Esophagus muscularis mucosa (tissue), 4 donors: ENCODE measurements around the gene ALDH1A3. TPM values are rescaled to one million over a fixed set of nuclear protein-coding genes. Genes with fewer than 3 reads are reported as not detected.

Experiments used
- DNase-seq: peaks from one replicate; pipeline ENCODE4 v3.0.0-alpha.2; 2017; ENCODE audit errors: extremely low spot score
- H3K27ac ChIP-seq, 4 donors: fragments of 200-600 bp; sonication (generic); replicated peaks in 1 of 4; 1 replicate in 3 of 4; 2 replicates in 1 of 4; pipeline ENCODE4 v1.5.1; 2016 to 2019; ENCODE audit warnings: mild to moderate bottlenecking in 1 of 4
- H3K27me3 ChIP-seq, 4 donors: fragments of 200-600 bp; sonication (generic); one replicate each; pipeline versions ENCODE4 v1.5.1 to v1.6.0; 2016 to 2019
- H3K36me3 ChIP-seq, 4 donors: fragments of 200-600 bp; sonication (generic); one replicate each; pipeline ENCODE4 v1.5.1; 2016 to 2019
- H3K4me1 ChIP-seq, 4 donors: fragments of 200-600 bp; sonication (generic); one replicate each; pipeline ENCODE4 v1.5.1; 2016 to 2019
- H3K4me3 ChIP-seq, 4 donors: fragments of 200-600 bp; sonication (generic); 1 replicate in 2 of 4; 2 replicates in 2 of 4; pipeline ENCODE4 v1.5.1; 2016 to 2019; ENCODE audit warnings: mild to moderate bottlenecking in 4 of 4, moderate library complexity in 1 of 4
- H3K9me3 ChIP-seq, 4 donors: fragments of 200-600 bp; sonication (generic); 1 replicate in 3 of 4; 2 replicates in 1 of 4; pipeline ENCODE4 v1.5.1; 2016 to 2019
- CTCF ChIP-seq, 3 experiments: fragments of 200-600 bp in 2 of 3; fragments of 450-650 bp in 1 of 3; sonication (generic) in 2 of 3; IDR thresholded peaks; one replicate each; pipeline ENCODE4 v1.5.1; 2017 to 2019; ENCODE audit warnings: antibody characterized with exemption in 3 of 3, mild to moderate bottlenecking in 2 of 3, moderate library complexity in 1 of 3
- EP300 ChIP-seq: sonication (generic); formaldehyde crosslinking; IDR thresholded peaks from one replicate; pipeline ENCODE4 v1.6.1; 2017; ENCODE audit warnings: antibody characterized with exemption
- POLR2A ChIP-seq: fragments of 450-650 bp; IDR thresholded peaks from one replicate; pipeline ENCODE4 v1.6.1; 2017; ENCODE audit warnings: antibody characterized with exemption, moderate library complexity, mild to moderate bottlenecking, low read depth
- POLR2AphosphoS5 ChIP-seq, 2 donors: sonication (generic); formaldehyde crosslinking; IDR thresholded peaks; one replicate each; pipeline ENCODE4 v1.6.1; 2017; ENCODE audit warnings: antibody characterized with exemption in 2 of 2
- WGBS: methylation state at CpG from one replicate; pipeline ENCODE4 v1.1.5; 2018; 5-methylcytosine and 5-hydroxymethylcytosine counted together
- intact Hi-C: fragments of 100-400 bp; cut with DNase I; formaldehyde crosslinking; loops from one replicate; pipeline ENCODE4 v1.15.1; 2023
- total RNA-seq, 4 donors: library from RNA; depleted of rRNA; stranded (reverse); fragments of >200 nt; gene quantifications; one replicate each; pipeline versions ENCODE4 v1.1.0 to v1.2.1, GENCODE V29; 2016

The ALDH1A3 gene
- total RNA-seq, 4 donors from 2014 or later: 36.7 to 131 (median 59.4) TPM

DNA sequence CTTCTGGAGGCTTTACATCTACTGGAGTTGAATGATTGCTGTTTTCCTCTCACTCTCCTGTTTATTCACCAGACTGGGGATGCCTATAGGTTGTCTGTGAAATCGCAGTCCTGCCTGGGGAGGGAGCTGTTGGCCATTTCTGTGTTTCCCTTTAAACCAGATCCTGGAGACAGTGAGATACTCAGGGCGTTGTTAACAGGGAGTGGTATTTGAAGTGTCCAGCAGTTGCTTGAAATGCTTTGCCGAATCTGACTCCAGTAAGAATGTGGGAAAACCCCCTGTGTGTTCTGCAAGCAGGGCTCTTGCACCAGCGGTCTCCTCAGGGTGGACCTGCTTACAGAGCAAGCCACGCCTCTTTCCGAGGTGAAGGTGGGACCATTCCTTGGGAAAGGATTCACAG lies 35.2 kb downstream of the ALDH1A3 start:
- Histone ChIP-seq H3K27ac (no peak overlapping the region), H3K9me3 (no peaks in the 10 kb centered on the region), H3K27me3 (peaks cover 0 to 51% (median 4%) of the 10 kb centered on the region in 4 donors), H3K4me3 (no peak overlapping the region), H3K4me1 (peaks cover 4 to 32% (median 24%) of the 10 kb centered on the region in 4 donors), H3K36me3 (peaks cover 0 to 7% (median 0%) of the 10 kb centered on the region in 4 donors)
- DNase-seq: no peak
- no peak for TF ChIP-seq POLR2A
- no peak for TF ChIP-seq CTCF (IDR thresholded peaks at IDR 0.05)
- TF ChIP-seq POLR2AphosphoS5 (IDR thresholded peaks at IDR 0.05): no peak
- no peak for TF ChIP-seq EP300
- 78% methylated on average over 6 of the region's 6 CpGs for WGBS
- intact Hi-C loops: loop anchor here (10.0 kb wide), 1 partner anchor 340 kb away; the partner anchor contains the start of gene CHSY1

- DNase-seq: no peak
- peaks cover 4 to 48% (median 30%) of the 10 kb centered on the region in 4 donors for H3K4me1 ChIP-seq
- peaks cover 0 to 7% (median 0%) of the 10 kb centered on the region in 4 donors for H3K36me3 ChIP-seq
- 8% methylated on average over 23 of the region's 42 CpGs for WGBS
- no peak for TF ChIP-seq POLR2A
- TF ChIP-seq POLR2AphosphoS5 (IDR thresholded peaks at IDR 0.05): peak; percentile 33 to 46
- TF ChIP-seq EP300: no peak
- peak; percentile 84 to 94 (median 91) for TF ChIP-seq CTCF (IDR thresholded peaks at IDR 0.05)
- H3K27me3 ChIP-seq: peaks cover 0 to 40% (median 4%) of the 10 kb centered on the region in 4 donors
- intact Hi-C loops: loop anchor here (2.0 to 10.0 kb wide), 2 partner anchors 89 to 337 kb away; partner anchors contain the start of gene CHSY1
- H3K9me3 ChIP-seq: no peaks in the 10 kb centered on the region
- peak overlapping the region; percentile 59 to 82 (median 70) for H3K4me3 ChIP-seq
- H3K27ac ChIP-seq: peak overlapping the region; percentile 63 to 82 (median 72)
Measured at GRCh38 chr15:100918034-100918689, 38.5 kb downstream of the ALDH1A3 start.

DNA sequence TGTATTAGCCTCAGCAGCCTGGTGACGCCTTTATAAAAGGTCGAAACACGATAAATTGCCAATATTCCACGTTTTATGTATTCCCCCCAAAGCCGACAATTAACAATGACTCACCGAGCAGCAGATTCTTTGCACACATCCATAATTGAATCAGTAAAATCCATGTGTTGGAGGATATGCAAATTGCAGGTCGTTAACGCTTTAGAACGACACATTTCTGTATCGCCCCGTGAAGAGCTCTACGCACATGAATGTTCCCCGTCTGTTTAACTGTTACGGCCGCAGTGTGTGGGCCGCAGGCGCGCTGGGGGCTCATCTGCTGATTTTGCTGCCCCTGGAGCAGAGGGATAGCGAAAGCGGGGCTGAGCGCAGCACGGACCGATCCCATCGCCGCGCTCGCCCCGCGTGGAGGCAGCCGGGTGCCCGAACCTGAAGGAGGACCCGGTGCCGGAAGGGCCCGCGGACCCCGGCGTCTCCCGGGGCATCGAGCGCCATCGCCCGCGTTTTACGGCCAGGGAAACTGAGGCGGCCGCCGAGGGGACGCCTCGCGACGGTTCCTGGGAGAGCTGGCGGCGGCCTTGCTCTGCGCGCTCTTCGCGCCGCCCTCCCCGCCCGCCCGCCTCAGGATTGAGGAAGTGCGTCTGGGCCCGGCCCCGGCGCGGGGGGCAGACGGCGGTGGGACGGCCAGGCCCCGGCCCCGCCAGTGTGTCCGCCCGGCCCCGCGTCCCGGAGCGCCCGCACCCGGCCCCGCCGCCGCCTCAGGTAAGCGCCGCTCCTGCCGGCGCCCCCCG lies 39.3 kb downstream of the ALDH1A3 start, which contains the start of gene LRRK1:
TSS of gene LRRK1 (plus strand) at position 668 of the 791 bp plus-strand sequence. CDS start 5,276 bp downstream, outside the sequence.
- intact Hi-C loops: loop anchor here (2.0 to 10.0 kb wide), 2 partner anchors 88 to 336 kb away; partner anchors contain the start of gene CHSY1
- DNase-seq: no peak

More for the DNA sequence above, 39.3 kb downstream of the ALDH1A3 start, which contains the start of gene LRRK1:
- H3K27me3 ChIP-seq: peaks cover 0 to 35% (median 4%) of the 10 kb centered on the region in 4 donors
- no peak for TF ChIP-seq POLR2AphosphoS5 (IDR thresholded peaks at IDR 0.05)
- no peak for TF ChIP-seq CTCF (IDR thresholded peaks at IDR 0.05)
- no peak for TF ChIP-seq EP300
- TF ChIP-seq POLR2A: no peak
- peak within 1 kb of the TSS; percentile 63 to 82 (median 72) for H3K27ac ChIP-seq
- no peaks in the 10 kb centered on the region for H3K9me3 ChIP-seq
- H3K4me3 ChIP-seq: peak within 1 kb of the TSS; percentile 59 to 82 (median 70)
- WGBS: 11% methylated on average over 7 of the region's 87 CpGs
- peaks cover 0 to 4% (median 0%) of the 10 kb centered on the region in 4 donors for H3K36me3 ChIP-seq
- H3K4me1 ChIP-seq: peaks cover 4 to 48% (median 30%) of the 10 kb centered on the region in 4 donors
